HG03066 (cell line): ENCODE measurements around the gene ZSCAN30.
"Not testable (repeated sequence)": the region's sequence is repeated elsewhere in the genome, so short reads cannot be mapped to it uniquely, and the experiment has no call there.

ENCODE experiments used
- ATAC-seq: cut with Tn5 transposase; IDR thresholded peaks from one replicate; pipeline ENCODE4 v1.9.1; 2021; ENCODE audit warnings: low read depth; ENCODE audit not compliant: unreplicated experiment

The ZSCAN30 gene

GRCh38 chr18:35240664-35241447, 49.2 kb downstream of the ZSCAN30 start, which contains the start of gene ZNF397:
Gene ZNF397, plus strand, starts transcription at chr18:35241034. Its CDS starts 1,437 bp downstream, at chr18:35242471.
- peak; percentile 98 for ATAC-seq

- ATAC-seq = no peak
Measured at GRCh38 chr18:35239314-35239713, 50.7 kb downstream of the ZSCAN30 start.

- ATAC-seq = no peak
Measured at GRCh38 chr18:35236571-35237363, 53.3 kb downstream of the ZSCAN30 start.

GRCh38 chr18:35231052-35231451, 59.0 kb downstream of the ZSCAN30 start:
- ATAC-seq = peak; percentile 86

GRCh38 chr18:35227254-35227653, 62.8 kb downstream of the ZSCAN30 start:
- no peak for ATAC-seq

GRCh38 chr18:35223797-35224196, 66.2 kb downstream of the ZSCAN30 start:
- ATAC-seq = no peak

GRCh38 chr18:35220424-35220823, 69.6 kb downstream of the ZSCAN30 start:
- ATAC-seq = no peak

GRCh38 chr18:35219331-35219730, 70.7 kb downstream of the ZSCAN30 start:
- not testable (repeated sequence) for ATAC-seq

- not testable (repeated sequence) for ATAC-seq
Measured at GRCh38 chr18:35216611-35217010, 73.4 kb downstream of the ZSCAN30 start.

GRCh38 chr18:35215026-35215425, 75.0 kb downstream of the ZSCAN30 start:
- no peak for ATAC-seq

- not testable (repeated sequence) for ATAC-seq
Measured at GRCh38 chr18:35205746-35206458, 84.1 kb downstream of the ZSCAN30 start.

- ATAC-seq = no peak
Measured at GRCh38 chr18:35205199-35205712, 84.8 kb downstream of the ZSCAN30 start.

GRCh38 chr18:35203067-35203466, 87.0 kb downstream of the ZSCAN30 start:
- no peak for ATAC-seq

GRCh38 chr18:35201256-35201931, 88.6 kb downstream of the ZSCAN30 start:
- ATAC-seq = no peak
